NCI-H1105 treated with DMSO at 0.1 percent for 48 hours (cell line): Measurements from ENCODE around the gene LRWD1.
"Not testable (repeated sequence)": the region's sequence is repeated elsewhere in the genome, so short reads cannot be mapped to it uniquely, and the experiment has no call there.

Experiments used
- DNase-seq: peaks from one replicate; lab custom pipeline; 2025; lab: John Stamatoyannopoulos, UW

LRWD1 gene

GRCh38 chr7:102444961-102445673, 19.7 kb upstream of the LRWD1 start:
- DNase-seq: no peak

DNA sequence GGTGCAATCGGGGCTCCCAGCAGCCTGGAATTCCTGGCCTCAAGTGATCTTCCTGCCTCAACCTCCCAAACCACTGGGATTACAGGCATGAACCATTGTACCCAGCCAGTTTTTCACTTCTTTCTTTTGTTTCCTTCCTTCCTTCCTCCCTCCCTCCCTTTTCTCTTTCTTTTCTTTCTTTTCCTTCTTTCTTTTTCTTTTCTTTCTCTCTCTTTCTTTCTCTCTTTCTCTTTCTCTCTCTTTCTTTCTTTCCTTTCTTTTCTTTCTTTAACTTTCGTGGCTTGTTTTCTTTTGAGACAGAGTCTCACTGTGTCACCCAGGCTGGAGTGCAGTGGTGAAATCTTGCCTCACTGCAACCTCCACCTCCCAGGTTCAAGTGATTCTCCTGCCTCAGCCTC, 19.1 kb upstream of the LRWD1 start:
- DNase-seq: no peak

DNA sequence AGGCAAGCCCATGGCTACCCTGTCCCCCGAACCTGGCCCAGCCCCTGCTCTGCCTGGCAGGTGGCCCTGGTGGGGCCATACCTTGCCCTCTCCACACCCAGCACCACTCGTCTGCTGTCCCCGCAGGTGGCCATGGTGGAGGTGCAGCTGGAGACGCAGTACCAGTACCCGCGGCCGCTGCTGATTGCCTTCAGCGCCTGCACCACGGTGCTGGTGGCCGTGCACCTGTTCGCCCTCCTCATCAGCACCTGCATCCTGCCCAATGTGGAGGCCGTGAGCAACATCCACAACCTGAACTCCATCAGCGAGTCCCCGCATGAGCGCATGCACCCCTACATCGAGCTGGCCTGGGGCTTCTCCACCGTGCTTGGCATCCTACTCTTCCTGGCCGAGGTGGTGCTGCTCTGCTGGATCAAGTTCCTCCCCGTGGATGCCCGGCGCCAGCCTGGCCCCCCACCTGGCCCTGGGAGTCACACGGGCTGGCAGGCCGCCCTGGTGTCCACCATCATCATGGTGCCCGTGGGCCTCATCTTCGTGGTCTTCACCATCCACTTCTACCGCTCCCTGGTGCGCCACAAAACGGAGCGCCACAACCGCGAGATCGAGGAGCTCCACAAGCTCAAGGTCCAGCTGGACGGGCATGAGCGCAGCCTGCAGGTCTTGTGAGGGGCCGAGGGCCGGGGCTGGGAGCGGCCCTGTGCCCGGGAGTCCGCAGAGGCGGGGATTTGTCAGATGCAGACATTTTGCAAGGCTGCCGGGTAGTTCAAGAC, 18.2 kb upstream of the LRWD1 start:
- no peak for DNase-seq

DNA sequence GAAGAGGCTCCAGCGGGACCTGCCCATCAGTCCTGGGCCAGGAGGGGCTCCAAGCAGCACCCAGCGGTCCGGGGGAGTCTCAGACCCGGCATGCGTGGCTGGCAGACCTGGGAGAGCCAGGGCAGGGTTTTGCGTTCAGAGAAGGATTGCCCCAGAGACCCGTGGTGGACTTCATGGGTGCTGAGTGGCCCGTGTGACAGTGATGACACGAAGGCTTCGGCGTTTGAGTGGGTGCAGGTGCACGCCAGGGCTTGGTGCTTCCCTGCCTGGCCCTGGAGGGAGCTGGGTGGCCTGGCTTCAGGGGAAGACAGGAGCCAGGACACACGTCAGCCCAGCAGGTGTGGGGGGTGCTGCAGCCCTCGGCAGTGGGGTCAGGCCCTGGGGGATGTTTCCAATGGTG, 17.5 kb upstream of the LRWD1 start:
- DNase-seq: no peak

DNA sequence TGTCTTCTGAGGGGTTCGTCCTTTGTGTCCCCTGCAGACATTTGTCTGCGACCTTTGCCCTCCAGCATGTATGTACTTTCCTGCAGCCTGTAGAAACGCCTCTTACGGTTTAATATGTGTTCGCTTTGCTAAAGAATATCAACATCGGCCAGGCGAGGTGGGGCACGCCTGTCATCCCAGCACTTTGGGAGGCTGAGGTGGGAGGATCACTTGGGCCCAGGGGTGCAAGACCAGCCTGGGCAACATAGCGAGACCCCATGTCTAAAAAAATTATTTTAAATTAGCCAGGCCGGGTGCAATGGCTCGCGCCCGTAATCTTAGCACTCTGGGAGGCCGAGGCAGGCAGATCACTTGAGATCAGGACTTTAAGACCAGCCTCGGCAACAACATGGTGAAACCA, 15.6 kb upstream of the LRWD1 start:
- no peak for DNase-seq

DNA sequence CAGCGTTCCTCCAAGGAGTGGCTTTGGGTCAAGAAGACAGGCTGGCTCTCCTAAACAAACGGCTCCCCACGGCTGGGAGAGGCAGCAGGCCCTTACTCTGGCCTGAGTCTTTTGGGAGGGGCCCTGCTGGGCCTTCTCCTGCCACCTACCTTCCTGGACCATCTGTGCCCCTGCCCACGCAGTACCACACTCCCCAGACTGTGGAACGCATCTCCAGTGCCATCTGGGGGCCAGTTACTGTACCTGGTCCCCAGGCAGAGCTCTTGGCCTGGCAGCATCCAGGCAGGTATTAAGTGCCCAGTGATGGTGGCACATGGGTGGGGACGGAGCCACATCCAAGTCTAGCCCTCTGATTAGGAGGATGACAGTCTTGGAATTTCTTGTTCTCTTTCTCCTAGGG, 14.5 kb upstream of the LRWD1 start:
- DNase-seq: no peak

DNA sequence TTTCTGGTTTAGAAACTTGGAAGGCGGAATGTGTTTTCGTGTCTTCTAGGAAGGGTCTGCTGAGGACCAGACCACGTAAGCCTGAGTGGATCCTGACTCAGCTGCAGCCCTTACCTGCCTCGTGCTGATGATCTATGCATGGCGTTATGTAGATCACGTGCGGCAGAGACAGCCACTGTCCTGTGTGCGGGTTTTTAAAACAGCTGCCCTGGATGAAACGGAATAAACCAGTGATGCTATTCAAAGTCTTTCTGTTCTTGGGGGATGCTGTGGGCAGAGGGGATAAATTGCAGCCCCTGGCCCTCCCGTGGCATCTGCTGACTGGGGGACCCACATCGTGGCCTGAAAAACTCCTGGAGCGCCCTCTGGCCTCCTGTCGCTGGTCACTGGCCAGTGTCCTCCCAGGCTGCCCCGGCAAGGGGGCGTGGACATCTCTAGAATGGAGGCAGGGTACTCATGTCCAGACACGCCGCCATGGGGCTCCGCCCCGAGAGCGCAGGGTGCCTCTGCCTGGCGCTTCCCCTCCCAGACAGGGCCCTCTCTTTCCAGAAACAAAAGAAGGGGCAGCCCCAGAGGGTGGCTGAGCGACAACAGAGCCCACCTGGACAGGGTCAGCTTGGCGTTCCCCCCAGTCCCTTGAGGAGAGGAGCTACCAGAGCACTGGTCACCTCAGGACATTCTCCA, 13.3 kb upstream of the LRWD1 start:
- DNase-seq: peak; percentile 61

- no peak for DNase-seq
These were observed 12.3 kb upstream of the LRWD1 start for GRCh38 chr7:102452451-102452850.

- no peak for DNase-seq
These were observed 11.5 kb upstream of the LRWD1 start for GRCh38 chr7:102453319-102453718.

GRCh38 chr7:102454468-102454867, 10.3 kb upstream of the LRWD1 start:
- no peak for DNase-seq

GRCh38 chr7:102454932-102455331, 9.9 kb upstream of the LRWD1 start:
- not testable (repeated sequence) for DNase-seq

DNA sequence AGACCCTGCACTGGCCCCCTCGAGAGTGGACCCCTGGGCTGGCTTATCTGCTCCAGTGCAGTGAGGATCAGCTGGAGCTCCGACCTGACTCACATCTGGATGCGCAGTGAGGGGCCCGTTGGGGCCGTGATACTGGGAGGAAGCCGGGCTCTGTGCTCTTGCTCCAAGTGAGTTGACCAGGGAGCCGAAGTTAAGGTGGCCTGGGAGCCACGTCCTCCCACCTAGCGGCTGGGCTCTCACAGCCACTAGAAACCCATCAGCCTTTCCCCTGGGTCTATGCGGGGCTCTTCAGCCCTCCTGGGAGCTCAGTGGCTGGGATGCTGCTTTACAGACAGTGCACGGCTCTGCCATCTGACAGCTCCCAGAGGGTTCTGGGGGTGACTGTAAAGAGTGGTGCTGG, 9.2 kb upstream of the LRWD1 start:
- no peak for DNase-seq

GRCh38 chr7:102456327-102456726, 8.5 kb upstream of the LRWD1 start:
- DNase-seq: no peak

GRCh38 chr7:102457352-102457924, 7.3 kb upstream of the LRWD1 start:
- DNase-seq: no peak

DNA sequence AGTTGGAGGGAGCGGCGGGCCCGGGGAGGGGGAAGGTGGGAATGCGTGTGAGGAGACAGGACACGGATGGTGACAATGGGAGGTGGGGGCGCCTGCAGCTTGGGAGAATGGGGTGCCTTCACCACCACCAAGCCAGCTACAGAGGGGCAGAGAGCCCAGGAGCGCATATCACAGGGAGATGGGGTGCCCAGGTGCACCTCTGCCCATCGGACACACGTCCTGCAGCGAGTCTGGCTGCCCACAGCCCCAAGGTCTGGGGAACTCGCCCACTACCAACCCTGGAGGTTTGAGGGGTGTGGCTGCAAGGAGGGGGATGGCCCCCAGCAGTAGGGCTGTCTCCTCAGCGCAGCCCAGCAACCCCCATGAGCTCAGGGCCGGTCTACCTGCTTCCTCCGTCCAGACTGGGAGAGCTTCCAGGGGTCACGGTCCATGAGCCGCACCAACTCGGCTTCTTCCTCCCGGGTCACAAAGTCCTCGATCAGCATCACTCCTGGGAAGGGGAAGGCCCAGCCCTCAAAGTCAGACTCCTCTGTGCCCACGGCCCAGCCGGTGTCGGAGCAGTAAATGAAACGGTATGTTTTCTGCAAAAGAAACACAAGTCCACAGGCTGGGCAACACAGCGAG, 5.5 kb upstream of the LRWD1 start:
- no peak for DNase-seq

GRCh38 chr7:102460467-102460866, 4.3 kb upstream of the LRWD1 start:
- no peak for DNase-seq

DNA sequence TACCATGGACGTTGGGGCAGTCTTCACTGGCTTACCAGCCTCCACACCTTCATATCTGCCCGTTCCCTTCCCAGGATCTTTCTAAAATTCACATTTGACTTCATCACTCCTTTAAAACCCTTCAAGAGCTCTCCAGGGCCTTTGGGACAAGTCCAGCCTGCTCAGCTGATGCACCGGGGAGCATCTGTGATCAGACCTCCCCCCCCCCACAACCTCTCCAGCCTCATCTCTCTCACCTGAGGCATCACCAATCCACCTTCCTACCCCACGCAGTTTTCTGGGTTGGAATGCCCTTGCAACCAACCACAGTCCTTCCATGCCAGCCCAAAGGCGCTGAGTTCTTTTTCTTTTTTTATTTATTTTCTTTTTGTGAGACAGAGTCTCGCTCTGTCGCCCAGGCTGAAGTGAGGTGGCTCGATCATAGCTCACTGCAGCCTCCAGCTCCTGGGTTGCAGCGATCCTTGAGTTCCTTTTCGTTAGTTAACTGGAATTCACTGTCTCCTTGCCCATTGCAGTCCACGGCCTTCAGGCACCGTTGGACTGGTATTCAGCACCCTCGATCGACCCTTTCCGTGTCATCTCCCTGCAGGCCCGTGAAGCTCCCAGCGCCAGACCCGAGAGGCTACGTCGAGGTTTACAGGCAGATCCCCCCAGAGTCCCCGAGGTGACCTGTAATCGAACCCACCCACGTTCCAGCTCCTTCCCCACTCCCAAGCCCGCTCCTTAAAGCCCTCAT, 775 bp upstream of the LRWD1 start:
- DNase-seq: no peak

GRCh38 chr7:102466097-102466496, 1.3 kb downstream of the LRWD1 start:
- DNase-seq: no peak

GRCh38 chr7:102467581-102468477, 3.0 kb downstream of the LRWD1 start:
- DNase-seq: no peak
